GM12864 (cell line): ENCODE data around the gene ARHGEF4.

Experiments
- DNase-seq: peaks from one replicate; pipeline ENCODE4 v3.0.0-alpha.2; 2011; ENCODE audit warnings: low read depth
- H3K4me3 ChIP-seq: 2 replicates; pipeline ENCODE4 v1.5.1; 2011; ENCODE audit warnings: mild to moderate bottlenecking, low read depth, low read length, control low read depth
- CTCF ChIP-seq: IDR thresholded peaks from 2 replicates; pipeline ENCODE4 v1.5.1; 2011; ENCODE audit warnings: low read depth, mild to moderate bottlenecking, moderate library complexity, low read length, control low read depth, inconsistent platforms; ENCODE audit errors: missing control alignments

ARHGEF4 gene

GRCh38 chr2:131032393-131032836, 195.7 kb downstream of the ARHGEF4 start:
- no peak for DNase-seq
- H3K4me3 ChIP-seq = no peak overlapping the region
- TF ChIP-seq CTCF = no peak

- no peak for TF ChIP-seq CTCF
- no peak for DNase-seq
- H3K4me3 ChIP-seq = no peak overlapping the region
These were observed 197.0 kb downstream of the ARHGEF4 start for GRCh38 chr2:131033786-131034121.

- H3K4me3 ChIP-seq = no peak overlapping the region
- DNase-seq = no peak
These were observed 197.7 kb downstream of the ARHGEF4 start for GRCh38 chr2:131034122-131035051.

GRCh38 chr2:131035112-131035825, 198.6 kb downstream of the ARHGEF4 start:
- no peak for DNase-seq
- TF ChIP-seq CTCF = no peak
- no peak overlapping the region for H3K4me3 ChIP-seq

More at GRCh38 chr2:131034122-131035051, 197.7 kb downstream of the ARHGEF4 start:
- no peak for TF ChIP-seq CTCF

- no peak for TF ChIP-seq CTCF
- no peak for DNase-seq
- no peak overlapping the region for H3K4me3 ChIP-seq
These were observed 199.1 kb downstream of the ARHGEF4 start for GRCh38 chr2:131035826-131036231.

GRCh38 chr2:131036269-131036668, 199.6 kb downstream of the ARHGEF4 start:
- H3K4me3 ChIP-seq = no peak overlapping the region
- no peak for TF ChIP-seq CTCF
- DNase-seq = no peak
